ENCODE measurements around the gene SPATA6. TPM values are rescaled to one million over a fixed set of nuclear protein-coding genes. Genes with fewer than 3 reads are reported as not detected.

SPATA6 gene
- total and polyA plus RNA-seq, 12 donors, result 1.7 to 13.6 (median 8.6) TPM

GRCh38 chr1:48414264-48414663 lies 57.7 kb downstream of the SPATA6 start:
- Histone ChIP-seq H3K4me3 (no peak overlapping the region), H3K4me1 (peaks cover 0 to 11% (median 0%) of the 10 kb centered on the region in 9 donors), H3K9me3 (no peaks in the 10 kb centered on the region), H3K27ac (no peak overlapping the region), H3K27me3 (no peaks in the 10 kb centered on the region), H3K36me3 (peaks cover 0 to 17% (median 3%) of the 10 kb centered on the region in 9 donors)
- intact Hi-C loops (cut with DNase I), result no loop called here
- no peak for TF ChIP-seq CTCF (IDR thresholded peaks at IDR 0.05)
- peak in 3 of 8 donors; percentile 44 to 79 (median 55) for ATAC-seq
- no peak for DNase-seq
- 47 to 50% methylated on average over 2 of the region's 2 CpGs for WGBS, 2 donors

DNA sequence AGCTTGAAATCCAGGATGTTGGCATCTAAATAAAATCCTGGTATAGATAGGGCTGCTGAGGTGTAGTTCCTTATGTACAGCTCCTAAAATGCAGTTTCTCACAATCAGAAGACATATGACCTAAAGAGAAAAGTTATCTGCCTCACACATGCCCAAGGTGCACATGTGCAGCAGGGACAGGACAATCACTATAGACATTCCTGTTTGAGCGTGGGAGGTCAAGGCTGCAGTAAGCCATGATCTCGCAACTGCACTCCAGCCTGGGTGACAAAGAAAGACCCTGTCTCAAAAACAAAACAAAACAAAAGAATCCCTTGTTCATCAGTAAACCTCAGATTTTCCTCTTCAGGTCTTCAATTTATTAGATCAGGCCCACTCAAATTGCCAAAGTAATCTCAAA lies 66.1 kb downstream of the SPATA6 start:
- no peaks in the 10 kb centered on the region for H3K27me3 ChIP-seq
- ATAC-seq (no peak), DNase-seq (no peak)
- H3K9me3 ChIP-seq, result no peaks in the 10 kb centered on the region
- H3K4me3 ChIP-seq, result no peak overlapping the region
- H3K4me1 ChIP-seq, result no peaks in the 10 kb centered on the region
- no peak overlapping the region for H3K27ac ChIP-seq
- H3K36me3 ChIP-seq, result peaks cover 0 to 39% (median 0%) of the 10 kb centered on the region in 9 donors
- WGBS, 2 donors, result 92 to 98% methylated on average over 2 of the region's 2 CpGs
- intact Hi-C loops (cut with DNase I), result no loop called here
- TF ChIP-seq CTCF (IDR thresholded peaks at IDR 0.05), result no peak

GRCh38 chr1:48405400-48405799 lies 66.6 kb downstream of the SPATA6 start:
- intact Hi-C loops (cut with DNase I), result no loop called here
- Histone ChIP-seq H3K36me3 (peaks cover 0 to 33% (median 0%) of the 10 kb centered on the region in 9 donors), H3K27ac (no peak overlapping the region), H3K9me3 (no peaks in the 10 kb centered on the region), H3K27me3 (no peaks in the 10 kb centered on the region), H3K4me3 (no peak overlapping the region), H3K4me1 (no peaks in the 10 kb centered on the region)
- peak in 1 of 2 donors; percentile 23 for DNase-seq
- no peak for TF ChIP-seq CTCF (IDR thresholded peaks at IDR 0.05)
- ATAC-seq, result peak in 3 of 8 donors; percentile 30 to 73 (median 72)
- WGBS, 2 donors, result 75 to 79% methylated on average over 1 of the region's 1 CpG

DNA sequence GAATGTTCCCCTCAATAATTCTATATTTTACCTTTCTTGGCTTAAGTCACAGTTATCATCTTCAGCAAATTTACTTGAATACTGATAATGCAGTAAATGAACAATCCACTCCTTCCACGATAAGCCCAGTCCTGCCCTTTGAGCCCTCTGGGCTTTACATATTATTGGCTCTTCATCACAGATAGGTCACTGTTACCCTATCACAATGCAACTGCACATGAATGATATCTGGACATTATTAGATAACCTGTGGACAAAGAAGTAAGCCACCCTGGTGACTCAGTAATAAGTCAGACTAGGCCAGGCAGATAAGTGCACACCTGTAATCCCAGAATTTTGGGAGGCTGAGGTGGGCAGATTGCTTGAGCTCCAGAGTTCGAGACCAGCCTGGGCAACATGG lies 69.4 kb downstream of the SPATA6 start:
- Histone ChIP-seq H3K9me3 (no peaks in the 10 kb centered on the region), H3K27me3 (no peaks in the 10 kb centered on the region), H3K4me3 (no peak overlapping the region), H3K36me3 (peaks cover 0 to 33% (median 0%) of the 10 kb centered on the region in 9 donors), H3K27ac (no peak overlapping the region), H3K4me1 (no peaks in the 10 kb centered on the region)
- WGBS, 2 donors, result 85 to 88% methylated on average over 2 of the region's 2 CpGs
- ATAC-seq, result no peak
- no peak for TF ChIP-seq CTCF (IDR thresholded peaks at IDR 0.05)
- intact Hi-C loops (cut with DNase I), result no loop called here
- no peak for DNase-seq
